A549 (cell line): ENCODE measurements around the gene TPCN2.

Experiments used
- CBX2 ChIP-seq: fragments of 200-600 bp; sonication (generic); IDR thresholded peaks from 2 replicates; pipeline ENCODE4 v1.6.1; 2016; ENCODE audit warnings: low read depth, mild to moderate bottlenecking, borderline replicate concordance
- CHD2 ChIP-seq: fragments of 150-350 bp; IDR thresholded peaks from 2 replicates; pipeline ENCODE4 v1.6.1; 2014; ENCODE audit warnings: low read length; ENCODE audit not compliant: partially characterized antibody
- JUN ChIP-seq, 2 experiments: fragments of >200 bp; sonication (Bioruptor Twin); formaldehyde crosslinking; IDR thresholded peaks; 2 replicates in 1 of 2; 3 replicates in 1 of 2; pipeline ENCODE4 v1.6.1; 2016 to 2017
- MYC ChIP-seq: IDR thresholded peaks from 2 replicates; pipeline ENCODE4 v1.6.1; 2012; ENCODE audit warnings: mild to moderate bottlenecking, inconsistent platforms, low read length, improper control_type of control experiment, borderline replicate concordance
- PHF8 ChIP-seq: fragments of 200-600 bp; sonication (generic); IDR thresholded peaks from 2 replicates; pipeline ENCODE4 v1.6.1; 2016; ENCODE audit warnings: low read depth, mild to moderate bottlenecking, antibody characterized with exemption, moderate library complexity, borderline replicate concordance
- RAD21 ChIP-seq, 2 experiments: fragments of >200 bp in 1 of 2; sonication (Bioruptor Twin) in 1 of 2; formaldehyde crosslinking in 1 of 2; IDR thresholded peaks in 1 of 2; conservative IDR thresholded peaks in 1 of 2; 2 replicates in 1 of 2; 3 replicates in 1 of 2; pipeline ENCODE4 v1.6.1; 2012 to 2018; ENCODE audit warnings: inconsistent platforms in 1 of 2
- TF ChIP-seq, protein P1 (sequence below): fragments of >200 bp; sonication (Bioruptor Twin); formaldehyde crosslinking; IDR thresholded peaks from 3 replicates; pipeline ENCODE4 v1.5.1; 2016
- TF ChIP-seq, protein P2 (sequence below): fragments of 450-650 bp; IDR thresholded peaks from 2 replicates; pipeline ENCODE4 v1.6.1; 2014; ENCODE audit warnings: antibody characterized with exemption

DNA sequence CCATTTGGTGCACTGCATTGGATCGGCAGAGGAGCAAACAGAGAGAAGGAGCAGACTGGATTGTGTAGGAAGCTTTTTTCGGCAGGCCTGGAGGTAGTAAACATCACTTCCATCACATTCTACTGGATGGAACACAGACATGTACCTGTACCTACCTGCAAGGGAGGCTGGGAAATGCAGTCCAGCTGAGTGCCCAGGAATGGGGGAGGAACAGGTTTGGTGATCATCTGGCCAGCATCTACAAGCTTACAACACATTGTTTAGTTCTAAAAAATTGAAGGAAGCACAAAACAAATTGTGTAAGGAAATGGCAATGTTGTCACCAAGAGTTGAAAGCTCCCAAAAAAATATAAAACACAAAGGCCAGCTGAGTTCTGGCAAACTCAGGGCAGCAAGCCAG is 126.1 kb downstream of the TPCN2 start:
- TF ChIP-seq JUN (IDR thresholded peaks at IDR 0.05) (no peak), MYC (no peak), RAD21 (conservative IDR thresholded peaks at IDR 0.05 in 1 of 2, IDR thresholded peaks at IDR 0.05 in 1 of 2) (no peak), CHD2 (no peak), CBX2 (no peak), PHF8 (no peak)
- TF ChIP-seq, protein P1, sequence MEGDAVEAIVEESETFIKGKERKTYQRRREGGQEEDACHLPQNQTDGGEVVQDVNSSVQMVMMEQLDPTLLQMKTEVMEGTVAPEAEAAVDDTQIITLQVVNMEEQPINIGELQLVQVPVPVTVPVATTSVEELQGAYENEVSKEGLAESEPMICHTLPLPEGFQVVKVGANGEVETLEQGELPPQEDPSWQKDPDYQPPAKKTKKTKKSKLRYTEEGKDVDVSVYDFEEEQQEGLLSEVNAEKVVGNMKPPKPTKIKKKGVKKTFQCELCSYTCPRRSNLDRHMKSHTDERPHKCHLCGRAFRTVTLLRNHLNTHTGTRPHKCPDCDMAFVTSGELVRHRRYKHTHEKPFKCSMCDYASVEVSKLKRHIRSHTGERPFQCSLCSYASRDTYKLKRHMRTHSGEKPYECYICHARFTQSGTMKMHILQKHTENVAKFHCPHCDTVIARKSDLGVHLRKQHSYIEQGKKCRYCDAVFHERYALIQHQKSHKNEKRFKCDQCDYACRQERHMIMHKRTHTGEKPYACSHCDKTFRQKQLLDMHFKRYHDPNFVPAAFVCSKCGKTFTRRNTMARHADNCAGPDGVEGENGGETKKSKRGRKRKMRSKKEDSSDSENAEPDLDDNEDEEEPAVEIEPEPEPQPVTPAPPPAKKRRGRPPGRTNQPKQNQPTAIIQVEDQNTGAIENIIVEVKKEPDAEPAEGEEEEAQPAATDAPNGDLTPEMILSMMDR, result no peak
- TF ChIP-seq, protein P2, sequence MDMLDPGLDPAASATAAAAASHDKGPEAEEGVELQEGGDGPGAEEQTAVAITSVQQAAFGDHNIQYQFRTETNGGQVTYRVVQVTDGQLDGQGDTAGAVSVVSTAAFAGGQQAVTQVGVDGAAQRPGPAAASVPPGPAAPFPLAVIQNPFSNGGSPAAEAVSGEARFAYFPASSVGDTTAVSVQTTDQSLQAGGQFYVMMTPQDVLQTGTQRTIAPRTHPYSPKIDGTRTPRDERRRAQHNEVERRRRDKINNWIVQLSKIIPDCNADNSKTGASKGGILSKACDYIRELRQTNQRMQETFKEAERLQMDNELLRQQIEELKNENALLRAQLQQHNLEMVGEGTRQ, result no peak
